Smooth muscle cell (in vitro differentiated cells): ENCODE results near the gene TBC1D3B. TPM values are rescaled to one million over a fixed set of nuclear protein-coding genes. Genes with fewer than 3 reads are reported as not detected.
"Not testable (repeated sequence)": the region's sequence is repeated elsewhere in the genome, so short reads cannot be mapped to it uniquely, and the experiment has no call there.

ENCODE experiments used
- DNase-seq: peaks from one replicate; lab custom pipeline; 2025; ENCODE audit not compliant: unreplicated experiment; lab: John Stamatoyannopoulos, UW
- H2AFZ ChIP-seq: fragments of 200-600 bp; sonication (generic); 2 replicates; pipeline ENCODE4 v1.6.0; 2016; ENCODE audit warnings: antibody characterized with exemption, low read depth, mild to moderate bottlenecking
- H3F3A ChIP-seq: fragments of 200-600 bp; sonication (generic); 2 replicates; pipeline ENCODE4 v1.6.0; 2017; ENCODE audit warnings: antibody characterized with exemption, low read depth
- H3K27ac ChIP-seq: fragments of 200-600 bp; sonication (generic); 2 replicates; pipeline ENCODE4 v1.5.1; 2016; ENCODE audit warnings: low read depth, mild to moderate bottlenecking
- H3K27me3 ChIP-seq: fragments of 200-600 bp; sonication (generic); 2 replicates; pipeline ENCODE4 v1.6.1; 2016; ENCODE audit warnings: low read depth, mild to moderate bottlenecking
- H3K36me3 ChIP-seq: fragments of 200-600 bp; sonication (generic); 2 replicates; pipeline ENCODE4 v1.5.1; 2016; ENCODE audit warnings: low read depth
- H3K4me1 ChIP-seq: fragments of 200-600 bp; sonication (generic); 2 replicates; pipeline ENCODE4 v1.5.1; 2016; ENCODE audit warnings: low read depth
- H3K4me2 ChIP-seq: fragments of 200-600 bp; sonication (generic); 2 replicates; pipeline ENCODE4 v1.6.0; 2016; ENCODE audit warnings: mild to moderate bottlenecking
- H3K4me3 ChIP-seq: fragments of 200-600 bp; sonication (generic); 2 replicates; pipeline ENCODE4 v1.5.1; 2016; ENCODE audit warnings: mild to moderate bottlenecking
- H3K79me2 ChIP-seq: fragments of 200-600 bp; sonication (generic); 2 replicates; pipeline ENCODE4 v1.6.0; 2016; ENCODE audit warnings: low read depth, mild to moderate bottlenecking
- H3K9ac ChIP-seq: fragments of 200-600 bp; sonication (generic); 2 replicates; pipeline ENCODE4 v1.6.0; 2016; ENCODE audit warnings: low read depth
- H3K9me3 ChIP-seq: fragments of 200-600 bp; sonication (generic); replicated peaks from 2 replicates; pipeline ENCODE4 v1.5.1; 2016; ENCODE audit warnings: low read depth
- H4K20me1 ChIP-seq: fragments of 200-600 bp; sonication (generic); 2 replicates; pipeline ENCODE4 v1.6.0; 2016; ENCODE audit warnings: low read depth
- CTCF ChIP-seq: fragments of 200-600 bp; sonication (generic); IDR thresholded peaks from 2 replicates; pipeline ENCODE4 v1.5.1; 2017; ENCODE audit warnings: borderline replicate concordance, mild to moderate bottlenecking, antibody characterized with exemption; ENCODE audit not compliant: insufficient read depth, poor library complexity, severe bottlenecking
- WGBS: methylation state at CpG from one replicate; pipeline ENCODE4 v1.1.7; 2016; ENCODE audit warnings: low lambda C conversion rate; 5-methylcytosine and 5-hydroxymethylcytosine counted together
- polyA plus RNA-seq: library from polyadenylated mRNA; unstranded; fragments of >200 nt; fragmentation: Nextera tagmentation; extraction: Ambion mirVana; gene quantifications from 2 replicates; pipeline ENCODE4 v1.2.1, GENCODE V29; 2016
- total RNA-seq: library from RNA; depleted of rRNA; stranded (reverse); fragments of >200 nt; gene quantifications from 2 replicates; pipeline ENCODE4 v1.2.3, GENCODE V29; 2014

Gene TBC1D3B
- total and polyA plus RNA-seq, 2 experiments from 2014 or later = 1.4 TPM; not detected in 1

- Histone ChIP-seq H3K79me2 (no peaks in the 10 kb centered on the region), H3K4me3 (no peak overlapping the region), H3K36me3 (no peaks in the 10 kb centered on the region), H3K4me1 (no peaks in the 10 kb centered on the region), H3K9ac (no peak overlapping the region), H3F3A (no peaks in the 10 kb centered on the region), H3K9me3 (no peaks in the 10 kb centered on the region), H3K27ac (no peak overlapping the region), H4K20me1 (no peaks in the 10 kb centered on the region), H3K27me3 (peaks cover 30% of the 10 kb centered on the region), H2AFZ (no peak overlapping the region), H3K4me2 (no peak overlapping the region)
- TF ChIP-seq CTCF = no peak
- DNase-seq = no peak
These were observed 38.5 kb upstream of the TBC1D3B start for GRCh38 chr17:36214918-36215317.

DNA sequence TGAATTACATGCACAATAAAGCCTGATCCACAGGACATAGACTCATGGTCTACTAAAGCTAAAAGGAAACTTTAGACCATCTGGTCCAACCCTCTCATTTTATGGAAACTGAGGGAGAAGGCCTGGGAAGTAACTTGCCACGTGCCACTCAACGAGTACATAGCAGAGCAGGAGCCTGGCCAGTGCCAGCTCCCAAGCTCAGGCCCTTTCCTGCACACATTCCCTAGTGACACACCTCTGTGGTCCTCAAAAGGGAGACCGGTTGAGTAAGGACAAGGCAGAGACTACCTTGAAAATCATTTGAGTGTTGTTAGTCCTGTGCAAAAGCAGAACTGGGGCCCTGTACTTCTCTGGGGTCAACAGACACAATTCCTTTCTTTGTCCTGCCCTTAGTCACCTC is 37.3 kb upstream of the TBC1D3B start:
- H3K27me3 ChIP-seq = peaks cover 36% of the 10 kb centered on the region

DNA sequence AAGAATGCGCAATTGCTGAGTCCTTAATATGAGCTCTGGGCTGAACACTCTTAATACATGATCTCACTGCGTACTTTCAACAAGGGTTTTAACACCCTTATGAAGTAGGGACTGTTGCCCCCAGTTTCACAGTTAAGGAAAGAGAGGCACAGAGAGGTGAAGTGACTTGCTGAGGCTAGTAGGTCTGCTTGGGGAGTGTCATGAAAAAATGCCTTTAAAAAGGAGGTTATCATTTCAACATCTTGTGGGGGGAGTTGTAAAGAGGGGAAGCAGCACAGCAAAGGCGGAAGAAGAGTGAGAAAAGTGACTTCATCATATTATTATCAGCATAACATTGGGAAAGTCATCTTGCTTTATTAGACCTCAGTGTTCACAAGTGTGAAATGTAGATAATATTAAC is 36.5 kb upstream of the TBC1D3B start:
- H4K20me1 ChIP-seq = no peaks in the 10 kb centered on the region
- WGBS = 92% methylated on average over 3 of the region's 3 CpGs
- H3K4me3 ChIP-seq = no peak overlapping the region
- H3K9ac ChIP-seq = no peak overlapping the region
- no peak for DNase-seq
- peaks cover 36% of the 10 kb centered on the region for H3K27me3 ChIP-seq
- H3K27ac ChIP-seq = no peak overlapping the region
- H3K79me2 ChIP-seq = no peaks in the 10 kb centered on the region
- no peak overlapping the region for H3K4me2 ChIP-seq
- no peak overlapping the region for H2AFZ ChIP-seq
- no peaks in the 10 kb centered on the region for H3K9me3 ChIP-seq
- no peaks in the 10 kb centered on the region for H3K4me1 ChIP-seq
- no peak for TF ChIP-seq CTCF
- no peaks in the 10 kb centered on the region for H3K36me3 ChIP-seq
- no peaks in the 10 kb centered on the region for H3F3A ChIP-seq

More for the DNA sequence above, 37.3 kb upstream of the TBC1D3B start:
- Histone ChIP-seq H3K4me3 (no peak overlapping the region), H4K20me1 (no peaks in the 10 kb centered on the region), H3F3A (no peaks in the 10 kb centered on the region), H3K27ac (no peak overlapping the region), H3K9me3 (no peaks in the 10 kb centered on the region), H3K36me3 (no peaks in the 10 kb centered on the region), H3K4me2 (no peak overlapping the region), H3K79me2 (no peaks in the 10 kb centered on the region), H3K4me1 (no peaks in the 10 kb centered on the region), H3K9ac (no peak overlapping the region), H2AFZ (no peak overlapping the region)
- DNase-seq = no peak
- WGBS = 95% methylated on average over 3 of the region's 3 CpGs
- no peak for TF ChIP-seq CTCF

- H4K20me1 ChIP-seq = no peaks in the 10 kb centered on the region
- peaks cover 36% of the 10 kb centered on the region for H3K27me3 ChIP-seq
- H3K4me2 ChIP-seq = no peak overlapping the region
- H2AFZ ChIP-seq = no peak overlapping the region
- H3K79me2 ChIP-seq = no peaks in the 10 kb centered on the region
- no peaks in the 10 kb centered on the region for H3K9me3 ChIP-seq
- no peak for TF ChIP-seq CTCF
- H3K4me1 ChIP-seq = no peaks in the 10 kb centered on the region
- H3K36me3 ChIP-seq = no peaks in the 10 kb centered on the region
- WGBS = 41% methylated on average over 4 of the region's 4 CpGs
- H3F3A ChIP-seq = no peaks in the 10 kb centered on the region
- H3K27ac ChIP-seq = no peak overlapping the region
- H3K4me3 ChIP-seq = no peak overlapping the region
- no peak overlapping the region for H3K9ac ChIP-seq
- no peak for DNase-seq
These were observed 35.8 kb upstream of the TBC1D3B start for GRCh38 chr17:36212272-36212605.

DNA sequence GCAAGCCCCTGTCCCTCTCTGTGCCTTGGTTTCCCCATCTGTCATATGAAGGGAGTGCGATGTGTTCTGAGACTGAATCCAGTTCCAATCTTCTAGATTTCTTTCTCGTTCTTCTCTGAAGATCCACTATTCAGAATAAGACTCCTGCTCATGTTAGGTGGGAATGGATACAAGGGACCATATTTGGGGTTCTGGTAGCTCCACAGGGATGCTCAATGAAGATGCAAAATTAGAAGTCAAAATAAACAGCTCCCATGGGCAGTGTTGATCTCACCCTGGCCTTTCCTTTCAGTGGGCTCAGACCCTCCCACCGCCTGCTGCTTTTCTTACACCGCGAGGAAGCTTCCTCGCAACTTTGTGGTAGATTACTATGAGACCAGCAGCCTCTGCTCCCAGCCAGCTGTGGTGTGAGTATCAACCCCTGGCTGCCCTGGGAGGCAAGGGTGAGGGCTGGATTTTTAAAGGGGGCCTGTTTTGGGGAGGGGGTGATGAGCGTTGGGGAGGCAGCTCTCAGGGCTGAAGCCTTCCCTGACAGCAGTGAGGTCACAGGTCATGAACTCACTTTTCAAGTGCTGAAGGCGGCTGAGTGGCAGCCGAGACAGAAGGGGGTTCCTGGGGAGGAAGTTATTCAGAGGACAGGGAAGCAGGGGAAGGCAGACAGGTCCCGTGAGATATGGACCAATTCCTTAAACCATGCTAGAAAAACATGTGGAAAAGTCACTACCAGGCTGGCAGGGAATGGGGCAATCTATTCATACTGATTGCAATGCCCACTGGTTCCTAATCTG is 35.2 kb upstream of the TBC1D3B start:
- not testable (repeated sequence) for H2AFZ ChIP-seq, H3K27ac ChIP-seq, H4K20me1 ChIP-seq, H3K4me3 ChIP-seq, H3K9me3 ChIP-seq, H3K4me2 ChIP-seq, DNase-seq, H3F3A ChIP-seq, H3K4me1 ChIP-seq, H3K9ac ChIP-seq, H3K36me3 ChIP-seq, H3K79me2 ChIP-seq
- 83% methylated on average over 10 of the region's 10 CpGs for WGBS
- H3K27me3 ChIP-seq = peaks cover 40% of the 10 kb centered on the region
